MM.1S (cell line): ENCODE measurements around the gene GMFB.
A peak's percentile ranks its signal among the peaks of the same experiment; 100 is the strongest.

Source experiments
- DNase-seq: peaks from one replicate; pipeline ENCODE4 v3.0.0-alpha.2; 2015
- H2AFZ ChIP-seq: fragments of 300-600 bp; sonication (generic); 2 replicates; pipeline ENCODE4 v1.6.0; 2016; ENCODE audit warnings: antibody characterized with exemption, low read length
- H3F3A ChIP-seq: fragments of 300-600 bp; sonication (generic); 2 replicates; pipeline ENCODE4 v1.6.1; 2016; ENCODE audit warnings: mild to moderate bottlenecking, antibody characterized with exemption, low read length, moderate library complexity, mixed read lengths; ENCODE audit not compliant: insufficient read depth
- H3K27ac ChIP-seq: fragments of 300-600 bp; sonication (generic); 2 replicates; pipeline ENCODE4 v1.5.1; 2016; ENCODE audit warnings: mild to moderate bottlenecking, low read length
- H3K27me3 ChIP-seq: fragments of 300-600 bp; sonication (generic); replicated peaks from 2 replicates; pipeline ENCODE4 v1.6.0; 2016; ENCODE audit warnings: low read length; ENCODE audit not compliant: insufficient read depth
- H3K36me3 ChIP-seq: fragments of 300-600 bp; sonication (generic); replicated peaks from 2 replicates; pipeline ENCODE4 v1.6.1; 2016; ENCODE audit warnings: mild to moderate bottlenecking, low read length, mixed read lengths; ENCODE audit not compliant: insufficient read depth
- H3K4me1 ChIP-seq: fragments of 300-600 bp; sonication (generic); 2 replicates; pipeline ENCODE4 v1.6.1; 2016; ENCODE audit warnings: low read length, mixed read lengths
- H3K4me2 ChIP-seq: fragments of 300-600 bp; sonication (generic); 2 replicates; pipeline ENCODE4 v1.6.0; 2016; ENCODE audit warnings: low read depth, low read length
- H3K4me3 ChIP-seq: fragments of 300-600 bp; sonication (generic); 2 replicates; pipeline ENCODE4 v1.5.1; 2016; ENCODE audit warnings: low read length, mixed read lengths
- H3K79me2 ChIP-seq: fragments of 300-600 bp; sonication (generic); 2 replicates; pipeline ENCODE4 v1.6.1; 2016; ENCODE audit warnings: mixed run types, low read length, mixed read lengths
- H3K9ac ChIP-seq: fragments of 300-600 bp; sonication (generic); 2 replicates; pipeline ENCODE4 v1.6.1; 2016; ENCODE audit warnings: low read length, mixed read lengths
- H3K9me2 ChIP-seq: fragments of 300-600 bp; sonication (generic); replicated peaks from 2 replicates; pipeline ENCODE4 v1.6.1; 2016; ENCODE audit warnings: mild to moderate bottlenecking, low read length, mixed read lengths; ENCODE audit not compliant: insufficient read depth
- H3K9me3 ChIP-seq: fragments of 300-600 bp; sonication (generic); replicated peaks from 2 replicates; pipeline ENCODE4 v1.6.1; 2016; ENCODE audit warnings: mild to moderate bottlenecking, low read length, mixed read lengths; ENCODE audit not compliant: insufficient read depth
- H4K20me1 ChIP-seq: fragments of 300-600 bp; sonication (generic); 2 replicates; pipeline ENCODE4 v1.6.1; 2016; ENCODE audit warnings: mild to moderate bottlenecking, low read length, moderate library complexity, mixed read lengths; ENCODE audit not compliant: insufficient read depth
- EZH2 ChIP-seq: fragments of 300-600 bp; sonication (generic); optimal IDR thresholded peaks from 2 replicates; pipeline ENCODE3; 2017; ENCODE audit warnings: low read depth, mild to moderate bottlenecking, antibody characterized with exemption, low read length, mixed read lengths
- EZH2phosphoT487 ChIP-seq: fragments of 300-600 bp; sonication (generic); IDR thresholded peaks from 2 replicates; pipeline ENCODE4 v1.6.1; 2018; ENCODE audit warnings: antibody characterized with exemption, low read length
- TF ChIP-seq, protein P1 (sequence below): fragments of 300-600 bp; sonication (generic); IDR thresholded peaks from 2 replicates; pipeline ENCODE4 v1.5.1; 2016; ENCODE audit warnings: antibody characterized with exemption, low read length, mixed read lengths

GMFB gene

DNA sequence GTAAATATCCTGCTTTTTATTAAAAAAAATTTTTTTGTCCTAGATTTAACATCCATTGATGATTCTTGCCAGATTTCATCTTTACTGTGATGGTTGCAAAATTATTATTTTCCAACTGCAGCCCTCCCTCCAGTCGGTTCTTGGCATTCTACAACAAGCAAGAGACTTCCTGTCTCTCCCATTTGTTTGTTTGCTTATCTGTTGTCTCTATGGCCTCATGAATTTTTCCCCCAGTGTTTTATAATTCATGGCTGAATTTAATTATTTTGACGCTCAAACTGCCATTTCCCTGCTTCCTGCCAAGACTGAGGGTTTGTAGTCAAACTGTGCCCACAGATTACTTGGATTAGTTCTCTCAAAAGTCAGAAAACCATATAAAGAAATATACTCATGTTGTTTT is 46.9 kb upstream of the GMFB start:
- H3K27me3 ChIP-seq, result no peaks in the 10 kb centered on the region
- H3K4me2 ChIP-seq, result no peak overlapping the region
- no peaks in the 10 kb centered on the region for H3K9me3 ChIP-seq
- no peak overlapping the region for H3K4me3 ChIP-seq
- peaks cover 15% of the 10 kb centered on the region; the same call in 1 of the 2 replicates for H3K4me1 ChIP-seq
- DNase-seq, result no peak
- peaks cover 17% of the 10 kb centered on the region for H3F3A ChIP-seq
- no peak overlapping the region for H3K27ac ChIP-seq
- H2AFZ ChIP-seq, result no peak overlapping the region
- H4K20me1 ChIP-seq, result no peaks in the 10 kb centered on the region
- H3K36me3 ChIP-seq, result no peaks in the 10 kb centered on the region
- no peak for TF ChIP-seq EZH2phosphoT487
- TF ChIP-seq, protein P1, sequence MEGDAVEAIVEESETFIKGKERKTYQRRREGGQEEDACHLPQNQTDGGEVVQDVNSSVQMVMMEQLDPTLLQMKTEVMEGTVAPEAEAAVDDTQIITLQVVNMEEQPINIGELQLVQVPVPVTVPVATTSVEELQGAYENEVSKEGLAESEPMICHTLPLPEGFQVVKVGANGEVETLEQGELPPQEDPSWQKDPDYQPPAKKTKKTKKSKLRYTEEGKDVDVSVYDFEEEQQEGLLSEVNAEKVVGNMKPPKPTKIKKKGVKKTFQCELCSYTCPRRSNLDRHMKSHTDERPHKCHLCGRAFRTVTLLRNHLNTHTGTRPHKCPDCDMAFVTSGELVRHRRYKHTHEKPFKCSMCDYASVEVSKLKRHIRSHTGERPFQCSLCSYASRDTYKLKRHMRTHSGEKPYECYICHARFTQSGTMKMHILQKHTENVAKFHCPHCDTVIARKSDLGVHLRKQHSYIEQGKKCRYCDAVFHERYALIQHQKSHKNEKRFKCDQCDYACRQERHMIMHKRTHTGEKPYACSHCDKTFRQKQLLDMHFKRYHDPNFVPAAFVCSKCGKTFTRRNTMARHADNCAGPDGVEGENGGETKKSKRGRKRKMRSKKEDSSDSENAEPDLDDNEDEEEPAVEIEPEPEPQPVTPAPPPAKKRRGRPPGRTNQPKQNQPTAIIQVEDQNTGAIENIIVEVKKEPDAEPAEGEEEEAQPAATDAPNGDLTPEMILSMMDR, result no peak
- TF ChIP-seq EZH2, result no peak
- no peak overlapping the region for H3K9ac ChIP-seq
- H3K9me2 ChIP-seq, result no peaks in the 10 kb centered on the region
- H3K79me2 ChIP-seq, result no peaks in the 10 kb centered on the region

DNA sequence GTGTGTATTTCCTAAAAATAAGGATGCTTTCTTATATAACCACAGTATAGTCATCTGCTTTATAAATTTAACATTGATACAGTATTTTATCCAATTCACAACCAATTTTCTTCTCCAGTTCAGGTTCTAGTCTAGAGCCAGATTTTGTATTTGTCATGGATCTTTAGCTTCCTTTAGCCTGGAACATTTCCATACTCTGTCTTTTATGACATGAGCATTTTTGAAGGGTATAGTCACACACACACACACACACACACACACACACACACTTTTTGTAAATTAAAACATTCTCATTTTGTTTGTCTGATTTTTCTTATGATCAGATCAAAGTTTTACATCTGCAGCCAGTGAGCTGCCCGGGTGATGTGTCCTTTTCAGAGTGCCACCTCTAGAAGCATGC is 46.3 kb upstream of the GMFB start:
- no peak for DNase-seq
- Histone ChIP-seq H3K4me1 (peaks cover 15% of the 10 kb centered on the region; the same call in 1 of the 2 replicates), H3K27ac (no peak overlapping the region), H3F3A (peaks cover 17% of the 10 kb centered on the region), H3K9ac (no peak overlapping the region), H3K4me3 (no peak overlapping the region), H3K4me2 (no peak overlapping the region), H3K27me3 (no peaks in the 10 kb centered on the region), H3K9me2 (no peaks in the 10 kb centered on the region), H3K36me3 (no peaks in the 10 kb centered on the region), H3K9me3 (no peaks in the 10 kb centered on the region), H2AFZ (no peak overlapping the region), H4K20me1 (no peaks in the 10 kb centered on the region), H3K79me2 (no peaks in the 10 kb centered on the region)
- TF ChIP-seq EZH2 (no peak), EZH2phosphoT487 (no peak)
- TF ChIP-seq, protein P1, result no peak

DNA sequence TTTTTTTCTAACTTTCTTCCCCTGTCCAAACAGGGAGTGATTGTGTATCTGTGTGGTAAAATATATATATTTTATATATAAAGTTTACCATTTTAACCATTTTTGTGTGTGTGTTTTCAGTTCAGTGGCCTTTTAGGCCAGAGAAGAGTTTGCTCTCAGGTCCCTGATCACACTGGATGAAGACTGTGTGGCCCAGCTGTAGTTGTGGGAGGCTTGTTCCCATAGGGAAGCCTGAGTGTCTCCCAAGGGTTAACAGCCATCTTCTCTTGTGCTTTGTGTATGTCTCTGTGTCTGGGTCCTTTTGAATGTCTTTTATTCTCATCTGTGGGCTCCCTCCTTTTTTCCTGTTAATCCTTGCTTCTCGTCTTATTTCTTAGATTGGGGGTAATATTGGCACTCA is 44.3 kb upstream of the GMFB start:
- Histone ChIP-seq H3K36me3 (no peaks in the 10 kb centered on the region), H2AFZ (no peak overlapping the region), H3K9me2 (no peaks in the 10 kb centered on the region), H3K4me3 (peak overlapping the region; percentile 36; the same call in 1 of the 2 replicates), H3K4me1 (peaks cover 15% of the 10 kb centered on the region; the same call in 1 of the 2 replicates), H3K4me2 (peak overlapping the region; percentile 65), H3K9ac (no peak overlapping the region), H3F3A (peaks cover 17% of the 10 kb centered on the region), H3K27ac (peak overlapping the region; percentile 80), H4K20me1 (no peaks in the 10 kb centered on the region), H3K27me3 (no peaks in the 10 kb centered on the region), H3K9me3 (no peaks in the 10 kb centered on the region), H3K79me2 (no peaks in the 10 kb centered on the region)
- DNase-seq, result no peak
- TF ChIP-seq EZH2phosphoT487, result no peak
- TF ChIP-seq, protein P1, result no peak
- TF ChIP-seq EZH2, result no peak
